ENCODE measurements around the gene C14orf93. TPM values are rescaled to one million over a fixed set of nuclear protein-coding genes. Genes with fewer than 3 reads are reported as not detected.

The C14orf93 gene
- total RNA-seq, 3 donors from 2014 or later (not counting 1 experiment from before 2014, with no cell fraction given): 12.1 to 15.1 (median 13.6) TPM

DNA sequence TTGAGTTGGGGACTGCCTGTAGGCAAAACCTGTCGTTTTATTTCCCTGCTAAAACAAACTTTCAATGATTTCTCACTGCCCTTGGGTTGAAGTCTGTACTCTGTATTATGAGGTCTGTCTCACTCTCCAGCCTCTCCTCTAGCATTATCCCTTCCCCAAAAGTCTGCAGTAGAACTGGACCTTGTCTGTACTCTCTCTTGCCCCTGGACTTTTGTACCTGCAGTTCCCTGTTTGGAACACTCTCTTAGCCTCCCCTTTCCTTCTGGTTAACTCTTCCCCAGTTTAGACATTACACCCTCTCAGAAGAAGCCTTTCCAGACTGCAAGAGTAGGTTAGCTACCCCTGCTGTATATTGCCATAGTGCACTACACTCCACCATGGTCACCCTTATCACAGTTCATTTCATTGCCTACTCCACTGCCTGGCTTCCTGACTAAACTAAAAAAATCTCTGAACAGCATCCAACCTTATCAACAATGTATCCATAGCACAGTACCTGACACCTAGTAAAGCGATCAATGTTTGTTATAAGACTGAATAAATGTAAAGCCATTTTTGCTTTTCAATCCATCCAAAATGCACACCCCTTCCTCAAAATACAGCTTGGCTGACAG, 23.9 kb downstream of the C14orf93 start:
- intact Hi-C loops (cut with micrococcal nuclease): loop anchor here (1.0 to 2.0 kb wide), 2 partner anchors 72 to 415 kb away; no protein-coding TSS in a partner anchor
- TF ChIP-seq, protein P1, sequence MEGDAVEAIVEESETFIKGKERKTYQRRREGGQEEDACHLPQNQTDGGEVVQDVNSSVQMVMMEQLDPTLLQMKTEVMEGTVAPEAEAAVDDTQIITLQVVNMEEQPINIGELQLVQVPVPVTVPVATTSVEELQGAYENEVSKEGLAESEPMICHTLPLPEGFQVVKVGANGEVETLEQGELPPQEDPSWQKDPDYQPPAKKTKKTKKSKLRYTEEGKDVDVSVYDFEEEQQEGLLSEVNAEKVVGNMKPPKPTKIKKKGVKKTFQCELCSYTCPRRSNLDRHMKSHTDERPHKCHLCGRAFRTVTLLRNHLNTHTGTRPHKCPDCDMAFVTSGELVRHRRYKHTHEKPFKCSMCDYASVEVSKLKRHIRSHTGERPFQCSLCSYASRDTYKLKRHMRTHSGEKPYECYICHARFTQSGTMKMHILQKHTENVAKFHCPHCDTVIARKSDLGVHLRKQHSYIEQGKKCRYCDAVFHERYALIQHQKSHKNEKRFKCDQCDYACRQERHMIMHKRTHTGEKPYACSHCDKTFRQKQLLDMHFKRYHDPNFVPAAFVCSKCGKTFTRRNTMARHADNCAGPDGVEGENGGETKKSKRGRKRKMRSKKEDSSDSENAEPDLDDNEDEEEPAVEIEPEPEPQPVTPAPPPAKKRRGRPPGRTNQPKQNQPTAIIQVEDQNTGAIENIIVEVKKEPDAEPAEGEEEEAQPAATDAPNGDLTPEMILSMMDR (IDR thresholded peaks at IDR 0.05): no peak

DNA sequence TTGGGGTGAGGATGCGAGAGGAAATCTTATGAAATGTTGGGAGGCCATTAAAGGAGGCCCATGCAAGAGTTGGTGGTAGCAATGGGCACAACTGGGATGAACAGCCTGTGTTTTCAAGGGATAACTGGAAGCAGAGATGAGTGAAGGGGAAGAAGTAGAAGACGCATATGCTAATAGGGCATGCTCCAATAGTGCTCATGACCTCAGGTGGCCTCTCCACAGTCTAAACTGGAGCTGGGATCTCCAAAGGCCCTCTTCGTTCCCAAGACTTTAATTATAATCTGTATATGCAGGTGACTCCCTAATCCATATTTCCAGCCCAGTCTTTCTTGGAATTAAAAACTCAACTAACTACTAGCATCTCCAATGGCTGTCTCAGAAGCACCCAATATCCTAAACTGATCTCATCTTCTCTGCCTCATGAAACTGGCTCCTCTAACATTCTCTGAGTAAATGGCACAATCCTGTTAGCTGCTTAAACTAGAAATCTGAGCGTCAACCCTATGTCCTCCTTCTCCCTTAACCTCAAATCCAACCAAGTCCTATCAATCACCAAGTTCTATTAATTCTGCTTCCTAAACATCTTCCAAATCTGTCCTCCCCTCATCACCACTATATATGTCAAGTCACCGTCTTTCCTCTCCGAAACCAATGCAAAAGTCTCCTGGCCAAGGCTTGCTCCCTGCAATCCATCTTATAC, 24.8 kb downstream of the C14orf93 start:
- no peak overlapping the region for H3K27ac ChIP-seq (ENCODE audit: low read length)
- peaks cover under 1 to 1% of the 10 kb centered on the region in 2 donors for H3K4me1 Mint-ChIP-seq
- H3K36me3 ChIP-seq (ENCODE audit: control insufficient read depth, insufficient read depth, low read length): peaks cover 9% of the 10 kb centered on the region
- no peak for DNase-seq
- peaks cover 0 to 3% of the 10 kb centered on the region in 2 donors for H3K27me3 Mint-ChIP-seq (ENCODE audit: low read depth in 2 of 2)
- H3K27ac Mint-ChIP-seq: no peak overlapping the region
- H3K27me3 ChIP-seq (ENCODE audit: control insufficient read depth, insufficient read depth, low read length): peaks cover 16% of the 10 kb centered on the region
- H3K9me3 ChIP-seq (ENCODE audit: control insufficient read depth, insufficient read depth, low read length): no peaks in the 10 kb centered on the region
- no peak overlapping the region for H3K4me3 ChIP-seq (ENCODE audit: low read length)
- TF ChIP-seq, protein P1 (IDR thresholded peaks at IDR 0.05): no peak
- WGBS (ENCODE audit: insufficient coverage): 97% methylated on average over 6 of the region's 6 CpGs
- intact Hi-C loops (cut with micrococcal nuclease): loop anchor here (5.0 kb wide), 1 partner anchor 163 kb away; no protein-coding TSS in a partner anchor
- H3K4me3 Mint-ChIP-seq: no peak overlapping the region
- H3K4me1 ChIP-seq (ENCODE audit: control insufficient read depth, insufficient read depth, low read length): peaks cover 28% of the 10 kb centered on the region
- no peak for ATAC-seq
- no peaks in the 10 kb centered on the region for H3K9me3 Mint-ChIP-seq
- no peaks in the 10 kb centered on the region for H3K36me3 Mint-ChIP-seq

More for the DNA sequence above, 23.9 kb downstream of the C14orf93 start:
- Mint-ChIP-seq H3K36me3 (no peaks in the 10 kb centered on the region), H3K27me3 (ENCODE audit: low read depth in 2 of 2) (peaks cover 0 to 1% of the 10 kb centered on the region in 2 donors), H3K9me3 (no peaks in the 10 kb centered on the region), H3K27ac (no peak overlapping the region), H3K4me1 (no peaks in the 10 kb centered on the region), H3K4me3 (no peak overlapping the region)
- H3K4me3 ChIP-seq (ENCODE audit: low read length): no peak overlapping the region
- H3K27me3 ChIP-seq (ENCODE audit: control insufficient read depth, insufficient read depth, low read length): peaks cover 13% of the 10 kb centered on the region
- WGBS (ENCODE audit: insufficient coverage): 75% methylated on average over 1 of the region's 2 CpGs
- DNase-seq (no peak), ATAC-seq (no peak)
- H3K27ac ChIP-seq (ENCODE audit: low read length): no peak overlapping the region
- H3K4me1 ChIP-seq (ENCODE audit: control insufficient read depth, insufficient read depth, low read length): peaks cover 21% of the 10 kb centered on the region
- H3K36me3 ChIP-seq (ENCODE audit: control insufficient read depth, insufficient read depth, low read length): peaks cover 9% of the 10 kb centered on the region
- no peaks in the 10 kb centered on the region for H3K9me3 ChIP-seq (ENCODE audit: control insufficient read depth, insufficient read depth, low read length)

DNA sequence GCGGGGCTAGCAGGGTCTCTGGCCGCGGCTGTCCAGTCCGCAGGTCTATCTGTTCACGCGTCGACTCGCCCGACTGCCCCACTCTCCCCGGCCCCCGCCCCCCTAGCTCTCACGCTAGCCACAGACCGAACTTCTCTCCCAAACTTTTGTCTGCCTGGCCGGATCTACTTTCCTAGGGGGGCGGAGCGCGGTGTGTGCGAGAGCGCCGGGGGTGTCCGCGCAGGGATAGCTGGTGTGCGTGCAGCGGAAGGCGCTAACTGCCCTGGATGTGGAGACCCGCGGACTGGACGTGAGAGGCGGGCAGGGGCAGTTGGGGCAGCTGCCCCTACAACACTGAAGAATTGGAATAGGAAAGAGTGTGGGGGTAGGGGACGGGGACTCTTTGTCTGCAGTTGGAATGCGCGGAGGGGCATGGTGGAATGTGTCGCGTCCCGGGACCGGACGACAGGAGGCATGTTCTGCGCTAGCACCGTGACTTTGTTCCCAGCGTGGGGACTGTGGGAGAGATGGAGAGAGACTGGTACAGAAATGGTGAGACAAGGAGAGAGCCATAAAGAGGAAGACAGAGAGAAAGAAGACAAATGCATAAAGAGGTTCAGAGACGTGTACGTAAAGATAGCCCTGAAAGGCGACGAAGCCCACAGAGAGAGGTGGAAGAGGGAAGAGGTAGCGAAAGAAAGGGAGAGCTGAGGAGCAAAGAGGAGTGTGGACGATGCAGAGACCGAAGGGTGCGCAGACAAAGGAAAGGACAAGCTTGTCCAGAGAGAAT, 27.3 kb downstream of the C14orf93 start, which contains the start of gene AJUBA:
TSS of gene AJUBA (minus strand) at position 75 of the 769 bp plus-strand sequence. CDS start 285 bp downstream, outside the sequence.
- WGBS (ENCODE audit: insufficient coverage): under 1% methylated on average over 48 of the region's 48 CpGs
- H3K27ac Mint-ChIP-seq: no peak within 1 kb of the TSS
- Histone ChIP-seq H3K36me3 (ENCODE audit: control insufficient read depth, insufficient read depth, low read length) (peaks cover 2% of the 10 kb centered on the region), H3K4me3 (ENCODE audit: low read length) (peak within 1 kb of the TSS; percentile 65), H3K27ac (ENCODE audit: low read length) (no peak within 1 kb of the TSS), H3K9me3 (ENCODE audit: control insufficient read depth, insufficient read depth, low read length) (no peaks in the 10 kb centered on the region), H3K4me1 (ENCODE audit: control insufficient read depth, insufficient read depth, low read length) (peaks cover 28% of the 10 kb centered on the region), H3K27me3 (ENCODE audit: control insufficient read depth, insufficient read depth, low read length) (peaks cover 16% of the 10 kb centered on the region)
- TF ChIP-seq, protein P1 (IDR thresholded peaks at IDR 0.05): no peak
- no peaks in the 10 kb centered on the region for H3K9me3 Mint-ChIP-seq
- no peaks in the 10 kb centered on the region for H3K36me3 Mint-ChIP-seq
- peak; percentile 53 to 83 for DNase-seq
- H3K4me1 Mint-ChIP-seq: peaks cover 4 to 6% of the 10 kb centered on the region in 2 donors
- intact Hi-C loops (cut with micrococcal nuclease): loop anchor here (1.0 to 5.0 kb wide), 5 partner anchors 9 to 596 kb away; no protein-coding TSS in a partner anchor
- H3K4me3 Mint-ChIP-seq: no peak within 1 kb of the TSS
- peak; percentile 73 to 74 (median 73) for ATAC-seq
- H3K27me3 Mint-ChIP-seq (ENCODE audit: low read depth in 2 of 2): peaks cover 0 to 8% of the 10 kb centered on the region in 2 donors
